Natural killer cell (primary cell): ENCODE measurements around the gene DGKB. TPM values are rescaled to one million over a fixed set of nuclear protein-coding genes. Genes with fewer than 3 reads are reported as not detected.

Experiments
- ATAC-seq, 3 donors: fragments of 150-1000 bp in 2 of 3; fragments of 200-7000 bp in 1 of 3; cut with Tn5 transposase; 1 replicate in 1 of 3; 2 replicates in 2 of 3; pipeline ENCODE4 v1.10.0; 2021; ENCODE audit warnings: mild to moderate bottlenecking in 2 of 3, moderate library complexity in 2 of 3
- DNase-seq, 2 donors: peaks; one replicate each; pipeline versions ENCODE4 v3.0.0 to v3.0.0-alpha.2; 2013 to 2021; ENCODE audit warnings: mixed read lengths in 1 of 2
- H3K27ac ChIP-seq: one replicate; pipeline ENCODE4 v1.5.1; 2013; ENCODE audit warnings: mild to moderate bottlenecking, low read length
- H3K27me3 ChIP-seq: one replicate; pipeline ENCODE4 v1.6.1; 2013; ENCODE audit warnings: low read length; ENCODE audit not compliant: control insufficient read depth, insufficient read depth
- H3K36me3 ChIP-seq: one replicate; pipeline ENCODE4 v1.6.1; 2013; ENCODE audit warnings: low read length; ENCODE audit not compliant: control insufficient read depth, insufficient read depth
- H3K4me1 ChIP-seq: one replicate; pipeline ENCODE4 v1.6.1; 2013; ENCODE audit warnings: low read length; ENCODE audit not compliant: control insufficient read depth, insufficient read depth
- H3K4me3 ChIP-seq: one replicate; pipeline ENCODE4 v1.5.1; 2013; ENCODE audit warnings: low read length
- H3K9me3 ChIP-seq: one replicate; pipeline ENCODE4 v1.6.1; 2013; ENCODE audit warnings: low read length; ENCODE audit not compliant: control insufficient read depth, insufficient read depth
- H3K27ac Mint-ChIP-seq, 2 donors: one replicate each; pipeline ENCODE4 v1.8.0; 2022; ENCODE audit warnings: mild to moderate bottlenecking in 2 of 2, mixed read lengths in 2 of 2, moderate library complexity in 1 of 2
- H3K27me3 Mint-ChIP-seq, 2 donors: one replicate each; pipeline ENCODE4 v1.8.0; 2022; ENCODE audit warnings: low read depth in 2 of 2, mixed read lengths in 2 of 2
- H3K36me3 Mint-ChIP-seq: one replicate; pipeline ENCODE4 v1.8.0; 2022; ENCODE audit warnings: mixed read lengths
- H3K4me1 Mint-ChIP-seq, 2 donors: one replicate each; pipeline ENCODE4 v1.8.0; 2022; ENCODE audit warnings: mixed read lengths in 2 of 2
- H3K4me3 Mint-ChIP-seq: one replicate; pipeline ENCODE4 v1.8.0; 2022; ENCODE audit warnings: mild to moderate bottlenecking, moderate library complexity, mixed read lengths
- H3K9me3 Mint-ChIP-seq, 2 donors: one replicate each; pipeline ENCODE4 v1.8.0; 2022; ENCODE audit warnings: mixed read lengths in 2 of 2
- WGBS: methylation state at CpG from one replicate; pipeline ENCODE4 v1.1.7; 2013; ENCODE audit warnings: missing lambda C conversion rate; ENCODE audit not compliant: insufficient coverage; 5-methylcytosine and 5-hydroxymethylcytosine counted together
- intact Hi-C: fragments of 100-400 bp; cut with micrococcal nuclease; formaldehyde crosslinking; loops from one replicate; pipeline ENCODE4 v1.14.2; 2022
- total RNA-seq, 4 donors: library from RNA; stranded (reverse); fragments of 120-200 nt in 1 of 4; gene quantifications; one replicate each; pipeline versions ENCODE4 v1.2.3 to v1.2.4, GENCODE V29; 2013 to 2022
- TF ChIP-seq, protein P1 (sequence below): fragments of 200-600 bp; IDR thresholded peaks from one replicate; pipeline ENCODE4 v1.8.0; 2022; ENCODE audit warnings: antibody characterized with exemption

DGKB gene
- total RNA-seq, 3 donors from 2014 or later (not counting 1 experiment from before 2014, with no cell fraction given): not detected

DNA sequence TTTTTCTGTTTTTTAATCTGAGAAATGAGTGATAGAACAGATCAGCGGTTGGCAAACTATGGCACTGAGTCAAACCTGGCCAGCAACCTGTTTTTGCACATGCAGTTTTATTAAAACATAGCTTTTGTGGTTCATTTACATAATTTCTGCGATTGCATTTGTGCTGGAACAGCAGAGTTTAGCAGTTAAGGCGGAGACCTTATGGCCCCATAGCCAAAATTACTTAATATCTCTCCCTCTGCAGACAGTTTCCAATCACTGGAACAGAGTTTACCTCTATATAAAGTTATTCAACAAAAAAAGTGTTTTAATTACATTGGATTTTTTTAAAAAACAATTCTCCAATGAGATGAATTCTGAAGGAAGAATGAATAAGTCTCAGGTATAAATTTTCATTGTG is 212.1 kb downstream of the DGKB start:
- DNase-seq (no peak), ATAC-seq (no peak)
- Histone ChIP-seq H3K27me3 (peaks cover 2% of the 10 kb centered on the region), H3K4me1 (no peaks in the 10 kb centered on the region), H3K27ac (no peak overlapping the region), H3K36me3 (no peaks in the 10 kb centered on the region), H3K4me3 (no peak overlapping the region), H3K9me3 (no peaks in the 10 kb centered on the region)
- intact Hi-C loops: no loop called here
- Mint-ChIP-seq H3K4me3 (no peak overlapping the region), H3K4me1 (no peaks in the 10 kb centered on the region), H3K36me3 (no peaks in the 10 kb centered on the region), H3K9me3 (no peaks in the 10 kb centered on the region), H3K27ac (no peak overlapping the region), H3K27me3 (no peaks in the 10 kb centered on the region)
- WGBS: 77% methylated on average over 3 of the region's 3 CpGs
- TF ChIP-seq, protein P1, sequence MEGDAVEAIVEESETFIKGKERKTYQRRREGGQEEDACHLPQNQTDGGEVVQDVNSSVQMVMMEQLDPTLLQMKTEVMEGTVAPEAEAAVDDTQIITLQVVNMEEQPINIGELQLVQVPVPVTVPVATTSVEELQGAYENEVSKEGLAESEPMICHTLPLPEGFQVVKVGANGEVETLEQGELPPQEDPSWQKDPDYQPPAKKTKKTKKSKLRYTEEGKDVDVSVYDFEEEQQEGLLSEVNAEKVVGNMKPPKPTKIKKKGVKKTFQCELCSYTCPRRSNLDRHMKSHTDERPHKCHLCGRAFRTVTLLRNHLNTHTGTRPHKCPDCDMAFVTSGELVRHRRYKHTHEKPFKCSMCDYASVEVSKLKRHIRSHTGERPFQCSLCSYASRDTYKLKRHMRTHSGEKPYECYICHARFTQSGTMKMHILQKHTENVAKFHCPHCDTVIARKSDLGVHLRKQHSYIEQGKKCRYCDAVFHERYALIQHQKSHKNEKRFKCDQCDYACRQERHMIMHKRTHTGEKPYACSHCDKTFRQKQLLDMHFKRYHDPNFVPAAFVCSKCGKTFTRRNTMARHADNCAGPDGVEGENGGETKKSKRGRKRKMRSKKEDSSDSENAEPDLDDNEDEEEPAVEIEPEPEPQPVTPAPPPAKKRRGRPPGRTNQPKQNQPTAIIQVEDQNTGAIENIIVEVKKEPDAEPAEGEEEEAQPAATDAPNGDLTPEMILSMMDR: no peak

DNA sequence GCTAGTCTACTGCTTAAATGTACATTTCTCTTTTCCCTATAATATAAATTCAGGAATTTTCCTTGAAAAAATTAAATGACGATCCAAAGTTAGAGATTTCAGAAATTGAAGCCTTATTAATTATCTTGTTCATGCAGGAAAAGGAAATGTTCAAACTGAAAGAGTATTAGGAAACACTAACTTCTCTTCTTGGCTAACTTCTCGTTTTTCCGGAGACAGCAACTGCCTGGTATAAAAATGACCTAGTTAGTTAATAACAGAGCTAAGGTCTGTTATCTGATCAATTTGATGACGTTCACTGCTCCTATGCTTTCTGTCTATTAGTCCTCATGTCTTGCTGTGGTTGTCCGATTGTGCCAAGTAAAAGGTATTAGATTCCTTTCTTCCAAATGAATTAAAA is 212.5 kb downstream of the DGKB start:
- H3K4me3 Mint-ChIP-seq: no peak overlapping the region
- Histone ChIP-seq H3K36me3 (no peaks in the 10 kb centered on the region), H3K4me3 (no peak overlapping the region), H3K27ac (no peak overlapping the region), H3K4me1 (no peaks in the 10 kb centered on the region), H3K9me3 (no peaks in the 10 kb centered on the region), H3K27me3 (peaks cover 2% of the 10 kb centered on the region)
- DNase-seq (no peak), ATAC-seq (no peak)
- H3K4me1 Mint-ChIP-seq: no peaks in the 10 kb centered on the region
- H3K27ac Mint-ChIP-seq: no peak overlapping the region
- WGBS: 4% methylated on average over 3 of the region's 5 CpGs
- H3K9me3 Mint-ChIP-seq: no peaks in the 10 kb centered on the region
- no peaks in the 10 kb centered on the region for H3K27me3 Mint-ChIP-seq
- TF ChIP-seq, protein P1: no peak
- intact Hi-C loops: no loop called here
- H3K36me3 Mint-ChIP-seq: no peaks in the 10 kb centered on the region

DNA sequence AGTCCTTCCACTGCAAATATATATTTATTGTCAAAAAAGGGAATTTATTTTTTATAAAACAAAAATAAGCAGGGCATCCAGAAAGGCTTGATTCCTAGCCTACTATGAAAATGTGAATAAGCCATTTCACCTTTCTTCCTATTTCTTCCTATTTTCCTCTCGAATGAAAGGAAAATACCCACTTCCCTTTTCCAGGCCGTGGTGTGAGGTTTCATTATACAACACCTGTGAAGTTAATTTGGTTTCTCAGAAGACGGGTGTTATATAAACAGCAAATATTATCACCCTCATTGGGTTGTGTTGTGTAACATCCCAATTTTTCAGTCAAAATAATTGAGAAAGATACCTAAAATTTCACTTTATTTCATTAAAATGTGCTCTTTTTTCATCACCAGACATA is 214.3 kb downstream of the DGKB start:
- Mint-ChIP-seq H3K4me3 (no peak overlapping the region), H3K27ac (no peak overlapping the region), H3K9me3 (no peaks in the 10 kb centered on the region), H3K27me3 (no peaks in the 10 kb centered on the region), H3K4me1 (no peaks in the 10 kb centered on the region), H3K36me3 (no peaks in the 10 kb centered on the region)
- ATAC-seq (no peak), DNase-seq (no peak)
- Histone ChIP-seq H3K4me1 (no peaks in the 10 kb centered on the region), H3K36me3 (no peaks in the 10 kb centered on the region), H3K4me3 (no peak overlapping the region), H3K27ac (no peak overlapping the region), H3K27me3 (peaks cover 2% of the 10 kb centered on the region), H3K9me3 (no peaks in the 10 kb centered on the region)
- intact Hi-C loops: no loop called here
- TF ChIP-seq, protein P1: no peak
- WGBS: no CpG with 5 or more reads among the region's 3 CpGs

DNA sequence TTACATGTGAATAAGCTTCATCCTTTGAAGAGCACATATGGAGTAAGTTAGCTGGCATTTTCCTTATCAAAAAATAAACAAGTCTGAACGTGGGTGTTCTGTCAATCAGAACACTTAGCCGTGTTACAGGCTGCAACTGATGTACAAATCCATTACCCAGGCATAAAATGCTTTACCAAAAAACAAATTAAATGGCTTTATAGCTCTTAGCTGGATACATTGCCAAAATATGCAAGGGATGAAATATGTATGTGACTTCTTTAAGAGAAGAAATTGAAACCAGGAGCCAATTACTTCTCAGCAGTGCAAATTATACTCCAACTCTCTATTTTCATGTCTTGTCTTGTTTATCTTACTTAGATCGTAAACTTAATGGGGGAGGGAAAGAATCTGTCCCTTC is 214.8 kb downstream of the DGKB start:
- ATAC-seq (no peak), DNase-seq (no peak)
- Histone ChIP-seq H3K27ac (no peak overlapping the region), H3K4me1 (no peaks in the 10 kb centered on the region), H3K4me3 (no peak overlapping the region), H3K9me3 (no peaks in the 10 kb centered on the region), H3K36me3 (no peaks in the 10 kb centered on the region), H3K27me3 (peaks cover 2% of the 10 kb centered on the region)
- TF ChIP-seq, protein P1: no peak
- Mint-ChIP-seq H3K27ac (no peak overlapping the region), H3K27me3 (no peaks in the 10 kb centered on the region), H3K36me3 (no peaks in the 10 kb centered on the region), H3K4me3 (no peak overlapping the region), H3K4me1 (no peaks in the 10 kb centered on the region), H3K9me3 (no peaks in the 10 kb centered on the region)
- 81% methylated on average over 2 of the region's 3 CpGs for WGBS
- intact Hi-C loops: no loop called here
